Liver (tissue), 9 donors: ENCODE data around the gene CDC42BPB. TPM values are rescaled to one million over a fixed set of nuclear protein-coding genes. Genes with fewer than 3 reads are reported as not detected.

Experiments used
- DNase-seq: peaks from one replicate; pipeline ENCODE4 v3.0.0-alpha.2; 2017; ENCODE audit warnings: low spot score
- H3K27ac ChIP-seq, 2 donors: one replicate each; pipeline ENCODE4 v1.7.0; 2013; ENCODE audit warnings: inconsistent platforms in 2 of 2, low read length in 2 of 2, control low read depth in 1 of 2, low read depth in 1 of 2, mild to moderate bottlenecking in 1 of 2
- H3K27me3 ChIP-seq, 4 donors: one replicate each; pipeline versions ENCODE4 v1.6.1 to v1.7.0; 2013; ENCODE audit warnings: low read length in 3 of 4, inconsistent platforms in 1 of 4, mild to moderate bottlenecking in 1 of 4, moderate library complexity in 1 of 4; ENCODE audit not compliant: control insufficient read depth in 4 of 4, insufficient read depth in 4 of 4
- H3K36me3 ChIP-seq, 4 donors: one replicate each; pipeline versions ENCODE4 v1.6.1 to v1.7.0; 2013; ENCODE audit warnings: low read length in 3 of 4, mild to moderate bottlenecking in 3 of 4, low read depth in 1 of 4, moderate library complexity in 1 of 4; ENCODE audit not compliant: control insufficient read depth in 4 of 4, insufficient read depth in 3 of 4
- H3K4me1 ChIP-seq, 4 donors: one replicate each; pipeline versions ENCODE4 v1.6.1 to v1.7.0; 2013; ENCODE audit warnings: low read length in 3 of 4, mild to moderate bottlenecking in 3 of 4, moderate library complexity in 1 of 4; ENCODE audit not compliant: control insufficient read depth in 4 of 4, insufficient read depth in 4 of 4
- H3K4me3 ChIP-seq, 3 donors: one replicate each; pipeline versions ENCODE4 v1.6.1 to v1.7.0; 2013; ENCODE audit warnings: low read length in 3 of 3, control low read depth in 1 of 3, low read depth in 1 of 3, mild to moderate bottlenecking in 1 of 3
- H3K9ac ChIP-seq, 2 donors: one replicate each; pipeline ENCODE4 v1.7.0; 2013; ENCODE audit warnings: low read length in 2 of 2, mild to moderate bottlenecking in 2 of 2, moderate library complexity in 2 of 2, control low read depth in 1 of 2, low read depth in 1 of 2
- H3K9me3 ChIP-seq, 4 donors: one replicate each; pipeline versions ENCODE4 v1.6.1 to v1.7.0; 2013; ENCODE audit warnings: low read length in 3 of 4; ENCODE audit not compliant: control insufficient read depth in 4 of 4
- FOXA1 ChIP-seq: IDR thresholded peaks from 2 replicates; pipeline ENCODE4 v1.6.1; 2016; ENCODE audit warnings: antibody characterized with exemption
- FOXA2 ChIP-seq: IDR thresholded peaks from 2 replicates; pipeline ENCODE4 v1.6.1; 2016; ENCODE audit warnings: antibody characterized with exemption
- GABPA ChIP-seq, 2 donors: IDR thresholded peaks in 1 of 2; conservative IDR thresholded peaks in 1 of 2; 2 replicates each; pipeline ENCODE4 v1.6.1; 2016; ENCODE audit warnings: antibody characterized with exemption in 2 of 2, mild to moderate bottlenecking in 1 of 2, moderate library complexity in 1 of 2
- HNF4G ChIP-seq: IDR thresholded peaks from 2 replicates; pipeline ENCODE4 v1.6.1; 2016; ENCODE audit warnings: antibody characterized with exemption
- JUND ChIP-seq, 2 donors: IDR thresholded peaks; 2 replicates each; pipeline ENCODE4 v1.6.1; 2016; ENCODE audit warnings: antibody characterized with exemption in 2 of 2
- RAD21 ChIP-seq, 2 donors: IDR thresholded peaks; 2 replicates each; pipeline ENCODE4 v1.6.1; 2016; ENCODE audit warnings: antibody characterized with exemption in 2 of 2, mild to moderate bottlenecking in 2 of 2
- RXRA ChIP-seq, 2 donors: IDR thresholded peaks; 2 replicates each; pipeline ENCODE4 v1.6.1; 2017 to 2018; ENCODE audit warnings: antibody characterized with exemption in 2 of 2, mild to moderate bottlenecking in 1 of 2
- TAF1 ChIP-seq: conservative IDR thresholded peaks from 2 replicates; pipeline ENCODE4 v1.6.1; 2016; ENCODE audit warnings: antibody characterized with exemption, mild to moderate bottlenecking
- YY1 ChIP-seq: IDR thresholded peaks from 2 replicates; pipeline ENCODE4 v1.6.1; 2016; ENCODE audit warnings: antibody characterized with exemption, mild to moderate bottlenecking
- WGBS: extraction: QIAGEN DNeasy Blood & Tissue Kit; methylation state at CpG from one replicate; pipeline ENCODE4 v1.1.7; 2013; 5-methylcytosine and 5-hydroxymethylcytosine counted together
- polyA plus RNA-seq, 2 donors: library from polyadenylated mRNA; stranded (reverse) in 1 of 2; unstranded in 1 of 2; fragments of 200-250 nt in 1 of 2; fragments of >200 nt in 1 of 2; fragmentation: Nextera tagmentation in 1 of 2; extraction: Ambion mirVana in 1 of 2; gene quantifications; one replicate each; pipeline versions ENCODE4 v1.2.1 to v1.2.3, GENCODE V29; 2013 to 2015
- total RNA-seq, 2 donors: library from RNA; depleted of rRNA; stranded (reverse); fragments of >200 nt; gene quantifications; one replicate each; pipeline ENCODE4 v1.2.3, GENCODE V29; 2014
- TF ChIP-seq, protein P1 (sequence below): IDR thresholded peaks from 2 replicates; pipeline ENCODE4 v1.6.1; 2016; ENCODE audit warnings: antibody characterized with exemption, mild to moderate bottlenecking
- TF ChIP-seq, protein P2 (sequence below): IDR thresholded peaks from 2 replicates; pipeline ENCODE4 v1.6.1; 2016; ENCODE audit warnings: antibody characterized with exemption
- TF ChIP-seq, protein P3 (sequence below): IDR thresholded peaks from 2 replicates; pipeline ENCODE4 v1.6.1; 2016; ENCODE audit warnings: antibody characterized with exemption
- donor health status: healthy.
- donor health status: healthy.
- donor health status: healthy.
- donor health status: healthy.
- donor health status: healthy.

CDC42BPB gene
- total and polyA plus RNA-seq, 4 donors: 4.1 to 78.7 (median 29.7) TPM

DNA sequence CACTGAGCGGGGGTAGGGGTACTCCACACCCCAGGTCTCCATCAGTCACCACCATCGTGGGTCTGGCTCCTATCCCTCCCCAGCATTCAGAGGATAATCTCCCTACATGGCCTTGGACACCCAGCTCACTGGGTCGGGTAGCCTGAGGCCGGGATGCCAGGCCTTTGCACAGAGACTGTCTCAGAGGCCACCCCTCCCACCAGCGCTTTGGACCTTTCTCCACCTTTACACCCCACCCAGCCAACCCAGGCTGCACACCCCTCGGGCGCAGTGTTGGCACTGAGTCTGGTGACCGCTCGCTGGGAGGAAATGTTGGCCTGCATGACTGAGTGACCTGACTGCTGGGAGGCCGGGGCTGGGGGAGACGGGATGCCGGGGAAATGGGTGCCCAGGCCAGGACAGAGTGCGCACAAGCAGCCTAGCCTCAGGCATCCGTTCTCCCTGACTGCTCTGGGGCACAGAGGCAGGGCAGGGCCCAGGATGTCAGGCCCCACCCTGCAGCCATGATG lies 16.1 kb upstream of the CDC42BPB start:
- H3K4me3 ChIP-seq: no peak overlapping the region
- H3K27me3 ChIP-seq: no peaks in the 10 kb centered on the region
- WGBS: 90% methylated on average over 14 of the region's 14 CpGs
- peak overlapping the region in 1 of 2 donors; percentile 12 for H3K27ac ChIP-seq
- TF ChIP-seq YY1 (no peak), RAD21 (IDR thresholded peaks at IDR 0.05) (no peak), FOXA2 (no peak), TAF1 (no peak), GABPA (IDR thresholded peaks at IDR 0.05 in 1 of 2, conservative IDR thresholded peaks at IDR 0.05 in 1 of 2) (no peak), JUND (IDR thresholded peaks at IDR 0.05) (no peak)
- TF ChIP-seq, protein P1, sequence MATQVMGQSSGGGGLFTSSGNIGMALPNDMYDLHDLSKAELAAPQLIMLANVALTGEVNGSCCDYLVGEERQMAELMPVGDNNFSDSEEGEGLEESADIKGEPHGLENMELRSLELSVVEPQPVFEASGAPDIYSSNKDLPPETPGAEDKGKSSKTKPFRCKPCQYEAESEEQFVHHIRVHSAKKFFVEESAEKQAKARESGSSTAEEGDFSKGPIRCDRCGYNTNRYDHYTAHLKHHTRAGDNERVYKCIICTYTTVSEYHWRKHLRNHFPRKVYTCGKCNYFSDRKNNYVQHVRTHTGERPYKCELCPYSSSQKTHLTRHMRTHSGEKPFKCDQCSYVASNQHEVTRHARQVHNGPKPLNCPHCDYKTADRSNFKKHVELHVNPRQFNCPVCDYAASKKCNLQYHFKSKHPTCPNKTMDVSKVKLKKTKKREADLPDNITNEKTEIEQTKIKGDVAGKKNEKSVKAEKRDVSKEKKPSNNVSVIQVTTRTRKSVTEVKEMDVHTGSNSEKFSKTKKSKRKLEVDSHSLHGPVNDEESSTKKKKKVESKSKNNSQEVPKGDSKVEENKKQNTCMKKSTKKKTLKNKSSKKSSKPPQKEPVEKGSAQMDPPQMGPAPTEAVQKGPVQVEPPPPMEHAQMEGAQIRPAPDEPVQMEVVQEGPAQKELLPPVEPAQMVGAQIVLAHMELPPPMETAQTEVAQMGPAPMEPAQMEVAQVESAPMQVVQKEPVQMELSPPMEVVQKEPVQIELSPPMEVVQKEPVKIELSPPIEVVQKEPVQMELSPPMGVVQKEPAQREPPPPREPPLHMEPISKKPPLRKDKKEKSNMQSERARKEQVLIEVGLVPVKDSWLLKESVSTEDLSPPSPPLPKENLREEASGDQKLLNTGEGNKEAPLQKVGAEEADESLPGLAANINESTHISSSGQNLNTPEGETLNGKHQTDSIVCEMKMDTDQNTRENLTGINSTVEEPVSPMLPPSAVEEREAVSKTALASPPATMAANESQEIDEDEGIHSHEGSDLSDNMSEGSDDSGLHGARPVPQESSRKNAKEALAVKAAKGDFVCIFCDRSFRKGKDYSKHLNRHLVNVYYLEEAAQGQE: no peak
- TF ChIP-seq, protein P2, sequence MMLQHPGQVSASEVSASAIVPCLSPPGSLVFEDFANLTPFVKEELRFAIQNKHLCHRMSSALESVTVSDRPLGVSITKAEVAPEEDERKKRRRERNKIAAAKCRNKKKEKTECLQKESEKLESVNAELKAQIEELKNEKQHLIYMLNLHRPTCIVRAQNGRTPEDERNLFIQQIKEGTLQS: no peak
- TF ChIP-seq, protein P3, sequence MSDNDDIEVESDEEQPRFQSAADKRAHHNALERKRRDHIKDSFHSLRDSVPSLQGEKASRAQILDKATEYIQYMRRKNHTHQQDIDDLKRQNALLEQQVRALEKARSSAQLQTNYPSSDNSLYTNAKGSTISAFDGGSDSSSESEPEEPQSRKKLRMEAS: no peak
- no peaks in the 10 kb centered on the region for H3K36me3 ChIP-seq
- no peaks in the 10 kb centered on the region for H3K9me3 ChIP-seq
- peaks cover 0 to 12% (median 7%) of the 10 kb centered on the region in 4 donors for H3K4me1 ChIP-seq
- DNase-seq: no peak
- H3K9ac ChIP-seq: no peak overlapping the region

DNA sequence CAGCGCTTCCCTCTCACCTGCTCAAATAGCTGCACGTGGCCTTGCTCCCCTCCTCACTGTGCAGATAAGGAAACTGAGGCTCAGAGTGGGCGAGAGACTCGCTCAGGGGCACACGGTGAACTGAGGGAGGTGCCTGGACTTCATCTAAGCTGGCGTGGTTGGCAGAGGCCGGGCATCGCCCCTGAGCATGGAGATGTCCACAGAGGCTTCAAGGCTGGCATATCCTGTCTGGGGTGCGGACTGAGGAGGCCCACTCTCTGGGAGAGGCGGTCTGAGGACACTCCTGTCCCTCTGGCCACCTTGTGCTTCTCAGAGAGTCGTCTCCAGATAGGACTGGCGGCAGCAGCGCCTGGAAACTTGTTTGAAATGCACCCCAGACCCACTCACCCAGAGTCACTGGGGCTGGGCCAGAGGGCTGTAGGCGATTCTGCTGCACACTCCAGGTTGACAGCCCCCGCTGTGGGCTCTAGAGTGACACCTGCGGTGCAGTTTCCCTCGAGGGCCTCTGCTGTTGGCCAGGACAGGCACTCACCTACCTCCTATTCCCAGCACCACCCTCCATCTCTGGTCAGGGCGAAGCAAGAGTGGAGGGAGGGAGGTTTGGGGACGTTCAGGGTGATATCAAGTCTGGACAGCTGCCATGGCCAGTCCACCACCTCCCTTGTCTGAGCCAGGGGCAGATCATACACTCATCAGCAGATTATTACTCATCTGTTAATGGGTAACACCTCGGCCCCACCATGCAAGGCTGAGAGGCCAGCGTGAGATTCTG lies 15.4 kb upstream of the CDC42BPB start:
- no peak overlapping the region for H3K4me3 ChIP-seq
- no peaks in the 10 kb centered on the region for H3K36me3 ChIP-seq
- H3K4me1 ChIP-seq: peaks cover 0 to 12% (median 7%) of the 10 kb centered on the region in 4 donors
- H3K27me3 ChIP-seq: no peaks in the 10 kb centered on the region
- H3K9ac ChIP-seq: no peak overlapping the region
- no peak overlapping the region for H3K27ac ChIP-seq
- TF ChIP-seq RAD21 (IDR thresholded peaks at IDR 0.05) (peak in 1 of 2 donors; percentile 14), FOXA1 (no peak)
- no peaks in the 10 kb centered on the region for H3K9me3 ChIP-seq
- WGBS: 81% methylated on average over 21 of the region's 21 CpGs
- no peak for DNase-seq

DNA sequence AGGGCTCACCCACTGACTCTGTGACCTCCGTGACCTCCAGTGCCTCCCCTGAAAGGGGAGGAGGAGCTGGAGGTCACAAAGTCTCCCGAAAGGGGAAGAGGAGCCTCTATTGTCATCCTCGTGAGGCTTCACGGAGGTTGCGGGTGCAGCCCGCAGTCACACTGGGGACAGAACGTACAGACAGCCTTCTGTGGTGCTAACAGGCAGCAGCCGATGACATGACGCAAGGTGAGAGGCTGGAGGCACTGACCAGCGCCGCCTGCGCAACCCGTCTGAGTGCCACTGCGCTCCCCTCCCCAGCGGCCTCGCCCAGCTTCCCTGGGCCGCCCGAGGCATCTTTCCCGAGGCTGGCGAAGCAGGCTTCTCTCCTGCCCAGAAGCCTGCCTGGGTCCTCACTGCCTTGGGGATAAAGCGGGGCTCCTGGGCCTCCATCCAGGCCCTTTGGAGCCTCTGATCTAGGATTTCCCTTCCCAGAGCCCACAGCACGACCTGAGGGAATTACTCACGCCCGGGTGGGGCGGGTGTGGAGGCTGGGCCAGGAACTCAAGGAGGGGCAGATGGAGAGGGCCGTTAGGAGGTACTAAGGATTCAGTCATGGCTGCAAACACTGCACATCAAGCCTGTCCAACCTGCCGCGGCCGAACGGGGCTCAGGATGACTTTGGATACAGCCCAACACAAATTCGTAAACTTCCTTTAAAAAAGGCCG lies 14.3 kb upstream of the CDC42BPB start:
- WGBS: 81% methylated on average over 32 of the region's 32 CpGs
- Histone ChIP-seq H3K36me3 (no peaks in the 10 kb centered on the region), H3K9me3 (no peaks in the 10 kb centered on the region), H3K9ac (no peak overlapping the region), H3K4me3 (no peak overlapping the region), H3K4me1 (peaks cover 0 to 12% (median 7%) of the 10 kb centered on the region in 4 donors), H3K27me3 (no peaks in the 10 kb centered on the region), H3K27ac (no peak overlapping the region)
- DNase-seq: no peak
- TF ChIP-seq RXRA (IDR thresholded peaks at IDR 0.05) (peak in 1 of 2 donors; percentile 1), HNF4G (no peak)
